ENCODE data around the gene ATOH8. TPM values are rescaled to one million over a fixed set of nuclear protein-coding genes. Genes with fewer than 3 reads are reported as not detected.
A peak's percentile ranks its signal among the peaks of the same experiment; 100 is the strongest.

ATOH8 gene
- total and polyA plus RNA-seq, 8 donors = 1.7 to 13.9 (median 3.5) TPM

- no peaks in the 10 kb centered on the region for H3K27me3 ChIP-seq
- intact Hi-C loops (cut with DNase I) = no loop called here
- peak overlapping the region in 1 of 4 donors; percentile 59 for H3K27ac ChIP-seq
- DNase-seq (no peak), FAIRE-seq (no peak), ATAC-seq (no peak)
- H3K4me3 ChIP-seq = no peak overlapping the region
- no peaks in the 10 kb centered on the region for H3K9me3 ChIP-seq
- no peaks in the 10 kb centered on the region for H3K36me3 ChIP-seq
- peaks cover 0 to 11% (median 0%) of the 10 kb centered on the region in 3 donors for H3K4me1 ChIP-seq
- TF ChIP-seq, protein P1, sequence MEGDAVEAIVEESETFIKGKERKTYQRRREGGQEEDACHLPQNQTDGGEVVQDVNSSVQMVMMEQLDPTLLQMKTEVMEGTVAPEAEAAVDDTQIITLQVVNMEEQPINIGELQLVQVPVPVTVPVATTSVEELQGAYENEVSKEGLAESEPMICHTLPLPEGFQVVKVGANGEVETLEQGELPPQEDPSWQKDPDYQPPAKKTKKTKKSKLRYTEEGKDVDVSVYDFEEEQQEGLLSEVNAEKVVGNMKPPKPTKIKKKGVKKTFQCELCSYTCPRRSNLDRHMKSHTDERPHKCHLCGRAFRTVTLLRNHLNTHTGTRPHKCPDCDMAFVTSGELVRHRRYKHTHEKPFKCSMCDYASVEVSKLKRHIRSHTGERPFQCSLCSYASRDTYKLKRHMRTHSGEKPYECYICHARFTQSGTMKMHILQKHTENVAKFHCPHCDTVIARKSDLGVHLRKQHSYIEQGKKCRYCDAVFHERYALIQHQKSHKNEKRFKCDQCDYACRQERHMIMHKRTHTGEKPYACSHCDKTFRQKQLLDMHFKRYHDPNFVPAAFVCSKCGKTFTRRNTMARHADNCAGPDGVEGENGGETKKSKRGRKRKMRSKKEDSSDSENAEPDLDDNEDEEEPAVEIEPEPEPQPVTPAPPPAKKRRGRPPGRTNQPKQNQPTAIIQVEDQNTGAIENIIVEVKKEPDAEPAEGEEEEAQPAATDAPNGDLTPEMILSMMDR (IDR thresholded peaks at IDR 0.05) = no peak
- 88 to 92% methylated on average over 5 to 6 of the region's 6 CpGs for WGBS, 2 donors
Measured at GRCh38 chr2:85706063-85706462, 47.7 kb upstream of the ATOH8 start.

GRCh38 chr2:85706599-85707296 lies 47.0 kb upstream of the ATOH8 start:
- ATAC-seq (peak in 3 of 4 donors; percentile 13 to 39 (median 27)), DNase-seq (peak in 1 of 6 donors; percentile 44), FAIRE-seq (no peak)
- TF ChIP-seq, protein P1 (IDR thresholded peaks at IDR 0.05) = no peak
- Histone ChIP-seq H3K27me3 (no peaks in the 10 kb centered on the region), H3K4me1 (peaks cover 0 to 11% (median 0%) of the 10 kb centered on the region in 3 donors), H3K36me3 (no peaks in the 10 kb centered on the region), H3K9me3 (no peaks in the 10 kb centered on the region), H3K4me3 (no peak overlapping the region), H3K27ac (peak overlapping the region in 3 of 4 donors; percentile 1 to 59 (median 4))
- 76 to 88% methylated on average over 10 of the region's 10 CpGs for WGBS, 2 donors
- intact Hi-C loops (cut with DNase I) = no loop called here

- intact Hi-C loops (cut with DNase I) = no loop called here
- no peak overlapping the region for H3K4me3 ChIP-seq
- H3K4me1 ChIP-seq = peaks cover 0 to 11% (median 0%) of the 10 kb centered on the region in 3 donors
- 0% methylated on average over 10 of the region's 10 CpGs for WGBS, 2 donors
- no peaks in the 10 kb centered on the region for H3K9me3 ChIP-seq
- TF ChIP-seq, protein P1 (IDR thresholded peaks at IDR 0.05) = peak; percentile 70 to 86 (median 80)
- H3K27me3 ChIP-seq = no peaks in the 10 kb centered on the region
- H3K27ac ChIP-seq = peak overlapping the region in 1 of 4 donors; percentile 59
- DNase-seq = peak in 3 of 6 donors; percentile 47 to 67 (median 63)
- FAIRE-seq = peak; percentile 90
- H3K36me3 ChIP-seq = no peaks in the 10 kb centered on the region
- peak; percentile 76 to 85 (median 78) for ATAC-seq
Measured at GRCh38 chr2:85707304-85707703, 46.5 kb upstream of the ATOH8 start.

DNA sequence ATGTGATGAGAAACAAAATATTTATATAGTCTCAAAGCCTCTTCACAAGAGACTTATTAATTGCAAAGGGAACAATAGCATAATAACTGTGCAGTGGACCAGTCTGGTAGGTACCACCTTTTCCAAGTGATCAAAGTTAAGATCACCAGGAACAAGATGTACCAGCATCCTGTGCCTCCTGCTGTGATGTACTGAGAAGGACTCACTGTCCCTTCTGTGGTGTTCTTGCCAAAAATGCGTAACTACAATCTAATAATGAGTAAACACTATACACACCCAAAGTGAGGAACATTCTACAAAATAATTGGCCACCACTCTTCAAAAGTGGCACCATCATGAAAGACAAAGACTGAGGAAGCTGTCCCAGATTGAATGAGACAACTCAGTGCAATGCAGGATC lies 45.1 kb upstream of the ATOH8 start:
- Histone ChIP-seq H3K27ac (peak overlapping the region in 1 of 4 donors; percentile 58), H3K27me3 (no peaks in the 10 kb centered on the region), H3K9me3 (no peaks in the 10 kb centered on the region), H3K36me3 (no peaks in the 10 kb centered on the region), H3K4me1 (peaks cover 0 to 17% (median 4%) of the 10 kb centered on the region in 3 donors), H3K4me3 (no peak overlapping the region)
- ATAC-seq = no peak
- 31 to 62% methylated on average over 1 of the region's 1 CpG for WGBS, 2 donors
- no peak for DNase-seq
- intact Hi-C loops (cut with DNase I) = no loop called here
- FAIRE-seq = no peak
- TF ChIP-seq, protein P1 (IDR thresholded peaks at IDR 0.05) = no peak

GRCh38 chr2:85709401-85709811 lies 44.4 kb upstream of the ATOH8 start:
- no peak for DNase-seq
- ATAC-seq = peak in 1 of 4 donors; percentile 2
- Histone ChIP-seq H3K9me3 (no peaks in the 10 kb centered on the region), H3K27ac (peak overlapping the region in 2 of 4 donors; percentile 30 to 58), H3K27me3 (no peaks in the 10 kb centered on the region), H3K36me3 (no peaks in the 10 kb centered on the region), H3K4me3 (no peak overlapping the region), H3K4me1 (peaks cover 0 to 17% (median 4%) of the 10 kb centered on the region in 3 donors)
- TF ChIP-seq, protein P1 (IDR thresholded peaks at IDR 0.05) = no peak
- FAIRE-seq = no peak
- 55 to 66% methylated on average over 4 of the region's 4 CpGs for WGBS, 2 donors
- intact Hi-C loops (cut with DNase I) = no loop called here

Measured in pancreas (tissue), 10 donors.